Esophagus muscularis mucosa (tissue), 4 donors: ENCODE measurements around the gene RGS18. TPM values are rescaled to one million over a fixed set of nuclear protein-coding genes. Genes with fewer than 3 reads are reported as not detected.

ENCODE experiments used
- DNase-seq: peaks from one replicate; pipeline ENCODE4 v3.0.0-alpha.2; 2017; ENCODE audit errors: extremely low spot score
- H3K27ac ChIP-seq, 4 donors: fragments of 200-600 bp; sonication (generic); replicated peaks in 1 of 4; 1 replicate in 3 of 4; 2 replicates in 1 of 4; pipeline ENCODE4 v1.5.1; 2016 to 2019; ENCODE audit warnings: mild to moderate bottlenecking in 1 of 4
- H3K27me3 ChIP-seq, 4 donors: fragments of 200-600 bp; sonication (generic); one replicate each; pipeline versions ENCODE4 v1.5.1 to v1.6.0; 2016 to 2019
- H3K36me3 ChIP-seq, 4 donors: fragments of 200-600 bp; sonication (generic); one replicate each; pipeline ENCODE4 v1.5.1; 2016 to 2019
- H3K4me1 ChIP-seq, 4 donors: fragments of 200-600 bp; sonication (generic); one replicate each; pipeline ENCODE4 v1.5.1; 2016 to 2019
- H3K4me3 ChIP-seq, 4 donors: fragments of 200-600 bp; sonication (generic); 1 replicate in 2 of 4; 2 replicates in 2 of 4; pipeline ENCODE4 v1.5.1; 2016 to 2019; ENCODE audit warnings: mild to moderate bottlenecking in 4 of 4, moderate library complexity in 1 of 4
- H3K9me3 ChIP-seq, 4 donors: fragments of 200-600 bp; sonication (generic); 1 replicate in 3 of 4; 2 replicates in 1 of 4; pipeline ENCODE4 v1.5.1; 2016 to 2019
- CTCF ChIP-seq, 3 experiments: fragments of 200-600 bp in 2 of 3; fragments of 450-650 bp in 1 of 3; sonication (generic) in 2 of 3; IDR thresholded peaks; one replicate each; pipeline ENCODE4 v1.5.1; 2017 to 2019; ENCODE audit warnings: antibody characterized with exemption in 3 of 3, mild to moderate bottlenecking in 2 of 3, moderate library complexity in 1 of 3
- EP300 ChIP-seq: sonication (generic); formaldehyde crosslinking; IDR thresholded peaks from one replicate; pipeline ENCODE4 v1.6.1; 2017; ENCODE audit warnings: antibody characterized with exemption
- POLR2A ChIP-seq: fragments of 450-650 bp; IDR thresholded peaks from one replicate; pipeline ENCODE4 v1.6.1; 2017; ENCODE audit warnings: antibody characterized with exemption, moderate library complexity, mild to moderate bottlenecking, low read depth
- POLR2AphosphoS5 ChIP-seq, 2 donors: sonication (generic); formaldehyde crosslinking; IDR thresholded peaks; one replicate each; pipeline ENCODE4 v1.6.1; 2017; ENCODE audit warnings: antibody characterized with exemption in 2 of 2
- intact Hi-C: fragments of 100-400 bp; cut with DNase I; formaldehyde crosslinking; loops from one replicate; pipeline ENCODE4 v1.15.1; 2023
- total RNA-seq, 4 donors: library from RNA; depleted of rRNA; stranded (reverse); fragments of >200 nt; gene quantifications; one replicate each; pipeline versions ENCODE4 v1.1.0 to v1.2.1, GENCODE V29; 2016

Gene RGS18
- total RNA-seq, 4 donors from 2014 or later: 0.45 to 3.6 (median 1.3) TPM

GRCh38 chr1:192235127-192235526 is 76.9 kb downstream of the RGS18 start:
- H3K27ac ChIP-seq: no peak overlapping the region
- H3K9me3 ChIP-seq: no peaks in the 10 kb centered on the region
- TF ChIP-seq EP300 (no peak), POLR2AphosphoS5 (IDR thresholded peaks at IDR 0.05) (no peak), POLR2A (no peak), CTCF (IDR thresholded peaks at IDR 0.05) (no peak)
- DNase-seq: no peak
- H3K4me1 ChIP-seq: no peaks in the 10 kb centered on the region
- intact Hi-C loops: no loop called here
- H3K27me3 ChIP-seq: no peaks in the 10 kb centered on the region
- H3K36me3 ChIP-seq: no peaks in the 10 kb centered on the region
- no peak overlapping the region for H3K4me3 ChIP-seq

Other genes with a start within 250 kb of the RGS18 start
- not detected for gene RGS21, start 158.5 kb downstream of the RGS18 start, total RNA-seq